Stimulated activated CD4-positive, alpha-beta T cell treated with anti-CD3 and anti-CD28 coated beads, Interleukin-4, amount 100 ng/mL, for 1 hour (primary cell): ENCODE results near the gene DIS3.
"Not testable (repeated sequence)": the region's sequence is repeated elsewhere in the genome, so short reads cannot be mapped to it uniquely, and the experiment has no call there.

Experiments
- DNase-seq: peaks from one replicate; pipeline ENCODE4 v3.0.0-alpha.2; 2020

DIS3 gene

GRCh38 chr13:72781451-72782439, at the start of gene DIS3, which contains the start of gene PIBF1:
Gene DIS3, minus strand, starts transcription at chr13:72781900. Its CDS starts 68 bp downstream, at chr13:72781832.
Gene PIBF1, plus strand, starts transcription at chr13:72782133. Its CDS starts 1,337 bp downstream, at chr13:72783470.
- peak; percentile 96 for DNase-seq

GRCh38 chr13:72823724-72824123, 42.0 kb upstream of the DIS3 start:
- no peak for DNase-seq

- no peak for DNase-seq
Measured at GRCh38 chr13:72823081-72823480, 41.4 kb upstream of the DIS3 start.

GRCh38 chr13:72820898-72821279, 39.2 kb upstream of the DIS3 start:
- DNase-seq: no peak

GRCh38 chr13:72820156-72820897, 38.6 kb upstream of the DIS3 start:
- DNase-seq: no peak

GRCh38 chr13:72808917-72809500, 27.3 kb upstream of the DIS3 start:
- no peak for DNase-seq

GRCh38 chr13:72806514-72806913, 24.8 kb upstream of the DIS3 start:
- DNase-seq: not testable (repeated sequence)

- DNase-seq: no peak
Measured at GRCh38 chr13:72805676-72806346, 24.1 kb upstream of the DIS3 start.

- no peak for DNase-seq
Measured at GRCh38 chr13:72804301-72804700, 22.6 kb upstream of the DIS3 start.

GRCh38 chr13:72798817-72799216, 17.1 kb upstream of the DIS3 start:
- no peak for DNase-seq

GRCh38 chr13:72792640-72793039, 10.9 kb upstream of the DIS3 start:
- DNase-seq: no peak

GRCh38 chr13:72788831-72789230, 7.1 kb upstream of the DIS3 start:
- DNase-seq: no peak

GRCh38 chr13:72784679-72785078, 3.0 kb upstream of the DIS3 start:
- not testable (repeated sequence) for DNase-seq

GRCh38 chr13:72782717-72783116, 1.0 kb upstream of the DIS3 start:
- no peak for DNase-seq

- DNase-seq: no peak
Measured at GRCh38 chr13:72774019-72774418, 7.7 kb downstream of the DIS3 start.

GRCh38 chr13:72763411-72763810, 18.3 kb downstream of the DIS3 start:
- DNase-seq: no peak

GRCh38 chr13:72760189-72760588, 21.5 kb downstream of the DIS3 start:
- DNase-seq: no peak

- no peak for DNase-seq
Measured at GRCh38 chr13:72757792-72758535, 23.7 kb downstream of the DIS3 start.

- no peak for DNase-seq
Measured at GRCh38 chr13:72754111-72754510, 27.6 kb downstream of the DIS3 start.

- DNase-seq: no peak
Measured at GRCh38 chr13:72751220-72751619, 30.5 kb downstream of the DIS3 start.

GRCh38 chr13:72745260-72745659, 36.4 kb downstream of the DIS3 start:
- no peak for DNase-seq

GRCh38 chr13:72740015-72740414, 41.7 kb downstream of the DIS3 start:
- DNase-seq: no peak
